ENCODE data around the gene TSNAXIP1. TPM values are rescaled to one million over a fixed set of nuclear protein-coding genes. Genes with fewer than 3 reads are reported as not detected.

TSNAXIP1 gene
- total and polyA plus RNA-seq, 9 of the 15 experiments (the other 6 are each of a cell fraction or from before 2014, with no cell fraction given), result 0.03 to 0.24 (median 0.11) TPM; not detected in 4

- no peak for ATAC-seq
- H3K27ac ChIP-seq (ENCODE audit: extremely low read depth, low read depth, low read length), result peak overlapping the region; percentile 77
- DNase-seq (ENCODE audit: extremely low read depth in 1 of 4, low spot score in 3 of 4), result no peak
- in situ Hi-C loops (cut with MboI), result no loop called here
- no peaks in the 10 kb centered on the region; the same call in 1 of the 2 replicates for H4K20me1 ChIP-seq (replicated peaks; ENCODE audit: control insufficient read depth, insufficient read depth, low read length)
- H3K9me1 ChIP-seq (ENCODE audit: control insufficient read depth, insufficient read depth, low read length), result peaks cover 5% of the 10 kb centered on the region
- no peak for FAIRE-seq
- intact Hi-C loops (cut with micrococcal nuclease), result no loop called here
- H3K79me2 ChIP-seq (ENCODE audit: control insufficient read depth, insufficient read depth, low read length), result peaks cover 87% of the 10 kb centered on the region
- POLR2A ChIA-PET, result interaction anchor here (0.6 to 2.2 kb wide), 5 partner anchors 9 to 286 kb away, joined by 3 to 10 read pairs (median 3); partner anchors contain the start of gene CTCF
- no peak overlapping the region for H2AFZ ChIP-seq (ENCODE audit: low read depth, low read length)
- BruUV-seq (replicated peaks), result no TSS peak
- peaks cover 33% of the 10 kb centered on the region for H3K36me3 ChIP-seq (ENCODE audit: control insufficient read depth, insufficient read depth, low read length)
- H3K4me3 ChIP-seq, result peak overlapping the region; percentile 99
- peak overlapping the region; percentile 84 for H3K4me2 ChIP-seq (ENCODE audit: insufficient read depth, low read length)
- no peaks in the 10 kb centered on the region for H3K9me3 ChIP-seq (replicated peaks; ENCODE audit: control insufficient read depth, insufficient read depth, low read depth, low read length)
- CTCF ChIA-PET (ENCODE audit: low intra/inter-chr PET ratio), result no interaction called here
- H3K4me1 ChIP-seq (replicated peaks in 1 of 2; ENCODE audit: control insufficient read depth in 2 of 2, insufficient read depth in 2 of 2, low read length in 2 of 2), result peaks cover 27 to 37% of the 10 kb centered on the region in 2 experiments
- TF ChIP-seq SRSF7 (optimal IDR thresholded peaks at IDR 0.05; ENCODE audit: low read depth, low read length) (no peak), ZNF561 (CRISPR knock-in tag; conservative IDR thresholded peaks at IDR 0.05) (no peak), BRCA1 (IDR thresholded peaks at IDR 0.05) (no peak), BRCA1 (CRISPR knock-in tag; IDR thresholded peaks at IDR 0.05) (no peak), BCL6 (CRISPR knock-in tag; IDR thresholded peaks at IDR 0.05) (no peak), MBD2 (IDR thresholded peaks at IDR 0.05; ENCODE audit: borderline replicate concordance, low read depth) (no peak)
- no peaks in the 10 kb centered on the region for H3K27me3 ChIP-seq (ENCODE audit: control insufficient read depth in 2 of 2, insufficient read depth in 2 of 2, low read length in 2 of 2)
- peak overlapping the region; percentile 94 for H3K9ac ChIP-seq (ENCODE audit: insufficient read depth in 1 of 2, low read depth in 2 of 2, low read length in 2 of 2)
- 95% methylated on average over 10 of the region's 11 CpGs for WGBS (ENCODE audit: insufficient coverage, low coverage, missing lambda C conversion rate)
These were observed 41.4 kb downstream of the TSNAXIP1 start for GRCh38 chr16:67848118-67848517.

- Histone ChIP-seq H3K9me3 (replicated peaks; ENCODE audit: control insufficient read depth, insufficient read depth, low read depth, low read length) (no peaks in the 10 kb centered on the region), H3K27me3 (ENCODE audit: control insufficient read depth in 2 of 2, insufficient read depth in 2 of 2, low read length in 2 of 2) (no peaks in the 10 kb centered on the region), H2AFZ (ENCODE audit: low read depth, low read length) (no peak overlapping the region), H3K27ac (ENCODE audit: extremely low read depth, low read depth, low read length) (no peak overlapping the region; the same call in 2 of the 3 replicates), H3K36me3 (ENCODE audit: control insufficient read depth, insufficient read depth, low read length) (peaks cover 52% of the 10 kb centered on the region), H3K9me1 (ENCODE audit: control insufficient read depth, insufficient read depth, low read length) (peaks cover 11% of the 10 kb centered on the region), H3K4me2 (ENCODE audit: insufficient read depth, low read length) (no peak overlapping the region), H3K4me3 (no peak overlapping the region), H3K79me2 (ENCODE audit: control insufficient read depth, insufficient read depth, low read length) (peaks cover 89% of the 10 kb centered on the region), H3K4me1 (replicated peaks in 1 of 2; ENCODE audit: control insufficient read depth in 2 of 2, insufficient read depth in 2 of 2, low read length in 2 of 2) (peaks cover 8 to 20% of the 10 kb centered on the region in 2 experiments), H3K9ac (ENCODE audit: insufficient read depth in 1 of 2, low read depth in 2 of 2, low read length in 2 of 2) (no peak overlapping the region), H4K20me1 (replicated peaks; ENCODE audit: control insufficient read depth, insufficient read depth, low read length) (peaks cover 25% of the 10 kb centered on the region)
- TF ChIP-seq ZNF121 (CRISPR knock-in tag; conservative IDR thresholded peaks at IDR 0.05) (peak; percentile 53; the same call in 1 of the 2 replicates), ADNP (tag; IDR thresholded peaks at IDR 0.05) (no peak), ZNF699 (CRISPR knock-in tag; IDR thresholded peaks at IDR 0.05; ENCODE audit: insufficient replicate concordance) (no peak)
- ChIA-PET POLR2A (interaction anchor here (0.8 kb wide), 1 partner anchor 10 kb away, joined by 3 read pairs; no protein-coding TSS in a partner anchor), CTCF (ENCODE audit: low intra/inter-chr PET ratio) (no interaction called here)
- in situ Hi-C loops (cut with MboI) (no loop called here), intact Hi-C loops (cut with micrococcal nuclease) (no loop called here)
- WGBS (ENCODE audit: insufficient coverage, low coverage, missing lambda C conversion rate), result 95% methylated on average over 3 of the region's 3 CpGs
- FAIRE-seq (no peak), DNase-seq (ENCODE audit: extremely low read depth in 1 of 4, low spot score in 3 of 4) (no peak), ATAC-seq (no peak)
- no TSS peak for BruUV-seq (replicated peaks)
These were observed 47.0 kb downstream of the TSNAXIP1 start for GRCh38 chr16:67853670-67854069.

Measured in K562 (cell line).